Parathyroid adenoma (tissue), 2 donors: ENCODE results near the gene BHLHE40.

ENCODE experiments used
- H2AFZ ChIP-seq: fragments of 300-600 bp; sonication (generic); one replicate; pipeline ENCODE4 v1.7.0; 2017; ENCODE audit warnings: antibody characterized with exemption, mild to moderate bottlenecking
- H3K27ac ChIP-seq: fragments of 300-600 bp; sonication (generic); one replicate; pipeline ENCODE4 v1.7.0; 2017
- H3K27me3 ChIP-seq: fragments of 300-600 bp; sonication (generic); one replicate; pipeline ENCODE4 v1.7.0; 2017; ENCODE audit warnings: low read length; ENCODE audit not compliant: control insufficient read depth, insufficient read depth
- H3K36me3 ChIP-seq: fragments of 300-600 bp; sonication (generic); one replicate; pipeline ENCODE4 v1.7.0; 2017; ENCODE audit warnings: low read length; ENCODE audit not compliant: control insufficient read depth, insufficient read depth
- H3K4me1 ChIP-seq: fragments of 300-600 bp; sonication (generic); one replicate; pipeline ENCODE4 v1.7.0; 2017; ENCODE audit warnings: control low read depth
- H3K4me2 ChIP-seq: fragments of 300-600 bp; sonication (generic); one replicate; pipeline ENCODE4 v1.7.0; 2017; ENCODE audit warnings: low read length
- H3K4me3 ChIP-seq: fragments of 300-600 bp; sonication (generic); one replicate; pipeline ENCODE4 v1.7.0; 2017; ENCODE audit warnings: low read depth, low read length
- H3K79me2 ChIP-seq: fragments of 300-600 bp; sonication (generic); one replicate; pipeline ENCODE4 v1.7.0; 2017; ENCODE audit warnings: control low read depth
- H3K9ac ChIP-seq: fragments of 300-600 bp; sonication (generic); one replicate; pipeline ENCODE4 v1.7.0; 2017; ENCODE audit warnings: mild to moderate bottlenecking
- H3K9me3 ChIP-seq: fragments of 300-600 bp; sonication (generic); one replicate; pipeline ENCODE4 v1.7.0; 2017; ENCODE audit warnings: low read length; ENCODE audit not compliant: control insufficient read depth
- CTCF ChIP-seq: fragments of 300-600 bp; sonication (generic); IDR thresholded peaks from one replicate; pipeline ENCODE4 v1.7.0; 2017; ENCODE audit warnings: antibody characterized with exemption, mild to moderate bottlenecking
- donor health status: primary hyperparathyroidism.

BHLHE40 gene

GRCh38 chr3:4979428-4980228 is at the start of gene BHLHE40:
Gene BHLHE40 (plus strand): TSS chr3:4979437. CDS start chr3:4979719, 282 bp downstream.
- TF ChIP-seq CTCF = no peak
- Histone ChIP-seq H3K27ac (peak within 1 kb of the TSS; percentile 98), H3K9me3 (no peaks in the 10 kb centered on the region), H3K27me3 (no peaks in the 10 kb centered on the region), H3K36me3 (no peaks in the 10 kb centered on the region), H3K4me1 (peaks cover 20% of the 10 kb centered on the region), H3K9ac (peak within 1 kb of the TSS; percentile 86), H3K4me2 (peak within 1 kb of the TSS; percentile 89), H3K79me2 (peaks cover 11% of the 10 kb centered on the region), H2AFZ (peak within 1 kb of the TSS; percentile 78), H3K4me3 (peak within 1 kb of the TSS; percentile 100)

DNA sequence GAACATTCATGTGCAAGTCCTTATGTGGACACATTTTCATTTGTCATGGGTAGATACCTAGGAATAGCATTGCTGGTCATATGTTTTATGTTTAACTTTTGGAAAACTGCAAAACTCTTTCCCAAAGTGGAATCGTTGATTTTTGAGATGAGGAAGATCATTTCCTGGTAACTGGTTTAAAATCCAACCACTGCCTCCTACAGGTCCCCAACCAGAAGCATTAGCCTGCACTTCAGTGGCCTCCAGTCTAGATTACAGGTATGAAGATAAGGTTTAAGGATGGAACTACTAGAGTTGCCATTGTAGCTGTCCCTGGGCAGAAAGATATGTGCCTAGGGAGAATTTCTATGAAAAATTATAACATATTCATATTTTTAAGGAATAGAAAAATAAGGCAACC is 48.7 kb upstream of the BHLHE40 start:
- no peak overlapping the region for H3K4me3 ChIP-seq
- no peaks in the 10 kb centered on the region for H3K9me3 ChIP-seq
- no peaks in the 10 kb centered on the region for H3K79me2 ChIP-seq
- no peak overlapping the region for H3K27ac ChIP-seq
- H3K9ac ChIP-seq = no peak overlapping the region
- no peaks in the 10 kb centered on the region for H3K36me3 ChIP-seq
- TF ChIP-seq CTCF = no peak
- no peak overlapping the region for H2AFZ ChIP-seq
- no peaks in the 10 kb centered on the region for H3K4me1 ChIP-seq
- H3K27me3 ChIP-seq = no peaks in the 10 kb centered on the region
- H3K4me2 ChIP-seq = no peak overlapping the region

DNA sequence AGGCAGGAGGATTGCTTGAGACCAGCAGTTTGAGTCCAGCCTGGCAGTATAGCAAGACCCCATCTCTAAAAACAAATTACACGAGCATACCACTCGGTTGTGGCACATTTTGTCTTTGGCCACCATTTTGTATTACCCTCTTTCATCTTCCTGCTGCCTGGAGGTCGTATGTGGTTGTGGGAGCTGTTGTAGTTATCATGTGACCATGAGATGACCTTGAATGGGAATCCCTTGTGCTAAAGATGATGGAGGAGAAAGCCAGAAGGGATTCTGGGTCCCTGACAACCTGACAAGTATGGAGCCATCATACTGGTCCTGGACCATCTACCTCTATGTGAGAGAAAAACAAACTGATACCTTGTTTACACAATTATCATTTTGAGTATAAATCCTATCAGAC is 45.2 kb upstream of the BHLHE40 start:
- no peak for TF ChIP-seq CTCF
- Histone ChIP-seq H3K4me3 (no peak overlapping the region), H3K4me1 (no peaks in the 10 kb centered on the region)

DNA sequence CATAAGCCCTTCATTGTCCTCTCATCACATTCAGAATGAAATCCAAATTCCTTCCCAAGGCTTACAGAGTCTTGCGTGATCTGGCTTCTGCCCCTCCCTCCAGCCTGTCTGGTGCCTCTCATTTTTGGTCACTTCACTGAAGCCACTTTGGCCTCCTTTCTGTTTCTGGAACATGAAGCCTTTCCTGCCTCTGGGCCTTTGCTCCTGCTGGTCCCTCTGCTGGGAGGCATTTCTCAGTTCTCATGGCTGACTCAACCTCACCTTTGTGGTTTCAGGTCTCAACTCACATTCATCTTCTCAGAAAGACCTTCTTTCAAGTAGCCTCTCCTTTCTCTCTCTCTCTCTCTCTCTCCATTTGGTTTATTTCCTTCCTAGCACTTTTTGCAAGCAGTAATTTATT is 43.9 kb upstream of the BHLHE40 start:
- no peaks in the 10 kb centered on the region for H3K79me2 ChIP-seq
- no peaks in the 10 kb centered on the region for H3K9me3 ChIP-seq
- H3K4me1 ChIP-seq = no peaks in the 10 kb centered on the region
- TF ChIP-seq CTCF = no peak
- H3K27me3 ChIP-seq = no peaks in the 10 kb centered on the region
- no peak overlapping the region for H3K9ac ChIP-seq
- no peak overlapping the region for H3K4me3 ChIP-seq
- H3K36me3 ChIP-seq = no peaks in the 10 kb centered on the region
- no peak overlapping the region for H3K27ac ChIP-seq
- no peak overlapping the region for H2AFZ ChIP-seq
- H3K4me2 ChIP-seq = no peak overlapping the region

More for the DNA sequence above, 45.2 kb upstream of the BHLHE40 start:
- Histone ChIP-seq H3K27me3 (no peaks in the 10 kb centered on the region), H2AFZ (no peak overlapping the region), H3K79me2 (no peaks in the 10 kb centered on the region), H3K36me3 (no peaks in the 10 kb centered on the region), H3K9me3 (no peaks in the 10 kb centered on the region), H3K9ac (no peak overlapping the region), H3K27ac (no peak overlapping the region), H3K4me2 (no peak overlapping the region)
